ENCODE measurements around the gene MAGI2.
"Not testable (repeated sequence)": the region's sequence is repeated elsewhere in the genome, so short reads cannot be mapped to it uniquely, and the experiment has no call there.

The MAGI2 gene

DNA sequence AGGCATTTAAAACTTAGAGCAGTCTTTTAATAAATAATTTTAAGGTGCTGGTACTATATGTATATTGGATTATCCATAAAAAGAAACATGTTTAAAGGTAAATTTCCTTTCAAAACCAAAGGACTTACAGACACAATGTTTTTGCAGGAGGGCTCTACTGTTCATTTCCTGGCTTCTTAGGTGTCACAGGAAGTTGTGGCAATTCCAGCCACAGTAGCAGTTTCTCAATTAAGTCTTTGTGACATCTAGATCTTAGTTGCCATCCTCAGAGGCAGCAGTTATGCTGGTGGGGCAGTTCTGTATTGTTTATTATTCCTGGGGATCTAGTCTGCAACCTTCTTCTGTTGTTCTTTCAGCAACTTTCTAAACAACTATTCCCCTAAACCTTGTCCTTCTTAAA lies 460.1 kb downstream of the MAGI2 start:
- DNase-seq, result no peak
- no peaks in the 10 kb centered on the region for H3K27me3 ChIP-seq (replicated peaks)
- H3K4me3 ChIP-seq (ENCODE audit: low read depth, low read length), result no peak overlapping the region
- TF ChIP-seq CTCF (IDR thresholded peaks at IDR 0.05; ENCODE audit: low read depth, low read length, missing control alignments), result no peak
- in situ Hi-C loops (cut with HindIII; ENCODE audit: low pct_ligation_motif_present, low sequenced_read_pairs), result no loop called here
- no peaks in the 10 kb centered on the region for H3K36me3 ChIP-seq (replicated peaks)
- no peak overlapping the region for H3K27ac ChIP-seq

DNA sequence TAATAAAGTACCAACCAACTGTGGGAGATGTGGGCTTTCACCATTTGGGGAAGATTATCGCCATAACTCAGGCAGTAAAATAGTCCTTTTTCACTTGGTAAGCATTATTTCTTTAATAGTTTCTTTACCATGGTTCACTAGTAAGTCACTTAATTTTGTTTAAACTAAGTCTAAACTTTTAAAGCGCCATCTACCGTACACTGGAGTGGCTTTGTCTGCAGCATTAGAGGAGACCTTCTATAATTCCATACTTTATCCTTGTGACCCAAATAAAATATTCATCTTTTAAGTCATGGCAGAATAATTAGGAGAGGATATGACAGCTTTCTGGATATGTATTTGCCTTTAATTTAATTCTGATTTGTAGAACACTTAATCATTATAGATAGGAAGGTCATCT lies 468.0 kb downstream of the MAGI2 start:
- in situ Hi-C loops (cut with HindIII; ENCODE audit: low pct_ligation_motif_present, low sequenced_read_pairs), result no loop called here
- DNase-seq, result no peak
- no peak overlapping the region for H3K27ac ChIP-seq
- no peak overlapping the region for H3K4me3 ChIP-seq (ENCODE audit: low read depth, low read length)
- H3K27me3 ChIP-seq (replicated peaks), result no peaks in the 10 kb centered on the region
- TF ChIP-seq CTCF (IDR thresholded peaks at IDR 0.05; ENCODE audit: low read depth, low read length, missing control alignments), result no peak
- H3K36me3 ChIP-seq (replicated peaks), result no peaks in the 10 kb centered on the region

DNA sequence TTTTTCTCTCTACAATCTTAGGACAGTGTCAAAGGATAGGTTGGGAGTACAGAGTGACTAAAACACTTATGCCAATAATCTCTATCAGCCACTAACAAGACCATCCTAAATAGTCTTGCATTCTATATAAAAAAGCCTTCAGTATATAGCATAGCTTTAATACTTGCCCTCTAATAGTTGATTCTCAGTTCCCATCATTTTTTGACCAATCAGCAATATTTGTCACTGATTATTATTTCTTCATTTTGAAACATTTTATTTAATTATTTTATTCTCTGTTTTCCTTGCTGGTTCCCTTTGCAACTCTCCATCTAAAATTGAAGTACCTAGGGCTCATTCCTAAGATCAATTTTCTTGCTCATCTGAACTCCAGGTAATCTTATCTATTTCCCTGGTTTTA lies 470.0 kb downstream of the MAGI2 start:
- H3K4me3 ChIP-seq (ENCODE audit: low read depth, low read length), result no peak overlapping the region
- no peaks in the 10 kb centered on the region for H3K27me3 ChIP-seq (replicated peaks)
- no peak for DNase-seq
- TF ChIP-seq CTCF (IDR thresholded peaks at IDR 0.05; ENCODE audit: low read depth, low read length, missing control alignments), result no peak
- H3K27ac ChIP-seq, result no peak overlapping the region
- no peaks in the 10 kb centered on the region for H3K36me3 ChIP-seq (replicated peaks)
- in situ Hi-C loops (cut with HindIII; ENCODE audit: low pct_ligation_motif_present, low sequenced_read_pairs), result no loop called here

GRCh38 chr7:78970440-78970916 lies 483.0 kb downstream of the MAGI2 start:
- no peak for TF ChIP-seq CTCF (IDR thresholded peaks at IDR 0.05; ENCODE audit: low read depth, low read length, missing control alignments)
- Histone ChIP-seq H3K27me3 (replicated peaks) (no peaks in the 10 kb centered on the region), H3K4me3 (ENCODE audit: low read depth, low read length) (no peak overlapping the region), H3K36me3 (replicated peaks) (no peaks in the 10 kb centered on the region), H3K27ac (no peak overlapping the region)
- in situ Hi-C loops (cut with HindIII; ENCODE audit: low pct_ligation_motif_present, low sequenced_read_pairs), result no loop called here
- no peak for DNase-seq

DNA sequence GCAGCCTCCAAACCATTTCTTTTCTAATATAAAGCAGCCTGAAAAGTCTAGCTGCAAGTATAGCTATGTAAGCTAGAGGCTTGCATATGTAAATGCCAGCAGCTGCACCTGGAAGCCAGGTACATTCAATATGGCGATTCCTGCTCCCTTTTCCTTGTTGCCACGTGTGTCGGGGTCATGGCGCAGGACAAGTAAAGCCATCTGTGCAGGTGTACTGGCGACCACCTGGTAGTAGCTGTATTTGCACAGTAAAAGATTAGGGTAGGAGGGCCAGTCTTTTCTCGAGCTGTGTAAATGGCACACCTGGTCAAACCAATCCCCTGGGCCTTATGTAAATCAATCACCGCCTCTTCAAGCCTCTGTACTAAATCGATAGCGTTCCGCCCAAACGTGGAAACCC lies 484.5 kb downstream of the MAGI2 start:
- Histone ChIP-seq H3K27ac (no peak overlapping the region), H3K27me3 (replicated peaks) (no peaks in the 10 kb centered on the region), H3K36me3 (replicated peaks) (no peaks in the 10 kb centered on the region), H3K4me3 (ENCODE audit: low read depth, low read length) (no peak overlapping the region)
- no peak for TF ChIP-seq CTCF (IDR thresholded peaks at IDR 0.05; ENCODE audit: low read depth, low read length, missing control alignments)
- DNase-seq, result no peak
- in situ Hi-C loops (cut with HindIII; ENCODE audit: low pct_ligation_motif_present, low sequenced_read_pairs), result no loop called here

- H3K36me3 ChIP-seq (replicated peaks); H3K27ac ChIP-seq; DNase-seq; in situ Hi-C loops (cut with HindIII; ENCODE audit: low pct_ligation_motif_present, low sequenced_read_pairs); H3K27me3 ChIP-seq (replicated peaks); H3K4me3 ChIP-seq (ENCODE audit: low read depth, low read length): not testable (repeated sequence)
Observed at GRCh38 chr7:78967561-78967960, 485.9 kb downstream of the MAGI2 start.
